ENCODE data around the gene KCND3.

The KCND3 gene

GRCh38 chr1:111887385-111887784 is 102.1 kb downstream of the KCND3 start:
- ChIA-PET CTCF (no interaction called here), POLR2A (no interaction called here)
- Histone ChIP-seq H3K9me3 (ENCODE audit: control extremely low read depth in 1 of 5, control insufficient read depth in 4 of 5, insufficient read depth in 2 of 5, low read depth in 1 of 5, low read length in 4 of 5) (no peaks in the 10 kb centered on the region), H3K36me3 (ENCODE audit: control insufficient read depth in 4 of 4, insufficient read depth in 4 of 4, low read length in 3 of 4) (no peaks in the 10 kb centered on the region), H3K4me3 (ENCODE audit: control insufficient read depth in 1 of 7, extremely low read depth in 1 of 7, insufficient read depth in 4 of 7, low read depth in 2 of 7, low read length in 6 of 7) (no peak overlapping the region), H3K27me3 (replicated peaks in 2 of 5; ENCODE audit: control insufficient read depth in 4 of 5, insufficient read depth in 5 of 5, low read length in 4 of 5) (peaks cover 0 to 30% (median 11%) of the 10 kb centered on the region in 5 experiments), H3K4me1 (ENCODE audit: control extremely low read depth in 1 of 4, control insufficient read depth in 4 of 4, insufficient read depth in 4 of 4, low read length in 3 of 4) (no peaks in the 10 kb centered on the region), H3K27ac (ENCODE audit: insufficient read depth in 1 of 2, low read depth in 1 of 2, low read length in 2 of 2, poor library complexity in 1 of 2, severe bottlenecking in 2 of 2) (no peak overlapping the region)
- DNase-seq = no peak
- 75% methylated on average over 3 of the region's 3 CpGs for WGBS (ENCODE audit: insufficient coverage)

GRCh38 chr1:111886741-111887140 is 102.7 kb downstream of the KCND3 start:
- ChIA-PET POLR2A (no interaction called here), CTCF (no interaction called here)
- Histone ChIP-seq H3K27ac (ENCODE audit: insufficient read depth in 1 of 2, low read depth in 1 of 2, low read length in 2 of 2, poor library complexity in 1 of 2, severe bottlenecking in 2 of 2) (no peak overlapping the region), H3K4me3 (ENCODE audit: control insufficient read depth in 1 of 7, extremely low read depth in 1 of 7, insufficient read depth in 4 of 7, low read depth in 2 of 7, low read length in 6 of 7) (no peak overlapping the region), H3K9me3 (ENCODE audit: control extremely low read depth in 1 of 5, control insufficient read depth in 4 of 5, insufficient read depth in 2 of 5, low read depth in 1 of 5, low read length in 4 of 5) (no peaks in the 10 kb centered on the region), H3K4me1 (ENCODE audit: control extremely low read depth in 1 of 4, control insufficient read depth in 4 of 4, insufficient read depth in 4 of 4, low read length in 3 of 4) (no peaks in the 10 kb centered on the region), H3K36me3 (ENCODE audit: control insufficient read depth in 4 of 4, insufficient read depth in 4 of 4, low read length in 3 of 4) (no peaks in the 10 kb centered on the region), H3K27me3 (replicated peaks in 2 of 5; ENCODE audit: control insufficient read depth in 4 of 5, insufficient read depth in 5 of 5, low read length in 4 of 5) (peaks cover 0 to 30% (median 11%) of the 10 kb centered on the region in 5 experiments)
- no peak for DNase-seq
- WGBS (ENCODE audit: insufficient coverage) = 100% methylated on average over 1 of the region's 2 CpGs

GRCh38 chr1:111884772-111885443 is 104.6 kb downstream of the KCND3 start:
- no CpG with 5 or more reads among the region's 8 CpGs for WGBS (ENCODE audit: insufficient coverage)
- ChIA-PET CTCF (no interaction called here), POLR2A (interaction anchor here (0.6 kb wide), 1 partner anchor 9 kb away, joined by 3 read pairs; no protein-coding TSS in a partner anchor)

GRCh38 chr1:111882986-111883560 is 106.4 kb downstream of the KCND3 start:
- POLR2A ChIA-PET = no interaction called here

More at GRCh38 chr1:111884772-111885443, 104.6 kb downstream of the KCND3 start:
- H3K36me3 ChIP-seq (ENCODE audit: control insufficient read depth in 4 of 4, insufficient read depth in 4 of 4, low read length in 3 of 4) = no peaks in the 10 kb centered on the region
- H3K4me1 ChIP-seq (ENCODE audit: control extremely low read depth in 1 of 4, control insufficient read depth in 4 of 4, insufficient read depth in 4 of 4, low read length in 3 of 4) = no peaks in the 10 kb centered on the region
- DNase-seq = peak in 1 of 3 donors; percentile 4
- peaks cover 0 to 36% (median 11%) of the 10 kb centered on the region in 5 experiments for H3K27me3 ChIP-seq (replicated peaks in 2 of 5; ENCODE audit: control insufficient read depth in 4 of 5, insufficient read depth in 5 of 5, low read length in 4 of 5)
- H3K27ac ChIP-seq (ENCODE audit: insufficient read depth in 1 of 2, low read depth in 1 of 2, low read length in 2 of 2, poor library complexity in 1 of 2, severe bottlenecking in 2 of 2) = no peak overlapping the region
- H3K4me3 ChIP-seq (ENCODE audit: control insufficient read depth in 1 of 7, extremely low read depth in 1 of 7, insufficient read depth in 4 of 7, low read depth in 2 of 7, low read length in 6 of 7) = no peak overlapping the region
- H3K9me3 ChIP-seq (ENCODE audit: control extremely low read depth in 1 of 5, control insufficient read depth in 4 of 5, insufficient read depth in 2 of 5, low read depth in 1 of 5, low read length in 4 of 5) = no peaks in the 10 kb centered on the region

GRCh38 chr1:111882559-111882958 is 106.9 kb downstream of the KCND3 start:
- H3K4me3 ChIP-seq (ENCODE audit: control insufficient read depth in 1 of 7, extremely low read depth in 1 of 7, insufficient read depth in 4 of 7, low read depth in 2 of 7, low read length in 6 of 7) = no peak overlapping the region
- no peak overlapping the region for H3K27ac ChIP-seq (ENCODE audit: insufficient read depth in 1 of 2, low read depth in 1 of 2, low read length in 2 of 2, poor library complexity in 1 of 2, severe bottlenecking in 2 of 2)
- no peaks in the 10 kb centered on the region for H3K4me1 ChIP-seq (ENCODE audit: control extremely low read depth in 1 of 4, control insufficient read depth in 4 of 4, insufficient read depth in 4 of 4, low read length in 3 of 4)
- WGBS (ENCODE audit: insufficient coverage) = 82% methylated on average over 3 of the region's 6 CpGs
- H3K36me3 ChIP-seq (ENCODE audit: control insufficient read depth in 4 of 4, insufficient read depth in 4 of 4, low read length in 3 of 4) = no peaks in the 10 kb centered on the region
- H3K27me3 ChIP-seq (replicated peaks in 2 of 5; ENCODE audit: control insufficient read depth in 4 of 5, insufficient read depth in 5 of 5, low read length in 4 of 5) = peaks cover 0 to 31% (median 11%) of the 10 kb centered on the region in 5 experiments
- no peaks in the 10 kb centered on the region for H3K9me3 ChIP-seq (ENCODE audit: control extremely low read depth in 1 of 5, control insufficient read depth in 4 of 5, insufficient read depth in 2 of 5, low read depth in 1 of 5, low read length in 4 of 5)
- no peak for DNase-seq
- ChIA-PET POLR2A (no interaction called here), CTCF (no interaction called here)

More at GRCh38 chr1:111882986-111883560, 106.4 kb downstream of the KCND3 start:
- Histone ChIP-seq H3K9me3 (ENCODE audit: control extremely low read depth in 1 of 5, control insufficient read depth in 4 of 5, insufficient read depth in 2 of 5, low read depth in 1 of 5, low read length in 4 of 5) (no peaks in the 10 kb centered on the region), H3K36me3 (ENCODE audit: control insufficient read depth in 4 of 4, insufficient read depth in 4 of 4, low read length in 3 of 4) (no peaks in the 10 kb centered on the region), H3K27me3 (replicated peaks in 2 of 5; ENCODE audit: control insufficient read depth in 4 of 5, insufficient read depth in 5 of 5, low read length in 4 of 5) (peaks cover 0 to 33% (median 11%) of the 10 kb centered on the region in 5 experiments), H3K27ac (ENCODE audit: insufficient read depth in 1 of 2, low read depth in 1 of 2, low read length in 2 of 2, poor library complexity in 1 of 2, severe bottlenecking in 2 of 2) (no peak overlapping the region), H3K4me1 (ENCODE audit: control extremely low read depth in 1 of 4, control insufficient read depth in 4 of 4, insufficient read depth in 4 of 4, low read length in 3 of 4) (no peaks in the 10 kb centered on the region), H3K4me3 (ENCODE audit: control insufficient read depth in 1 of 7, extremely low read depth in 1 of 7, insufficient read depth in 4 of 7, low read depth in 2 of 7, low read length in 6 of 7) (no peak overlapping the region)
- 87% methylated on average over 9 of the region's 10 CpGs for WGBS (ENCODE audit: insufficient coverage)
- no peak for DNase-seq
- CTCF ChIA-PET = no interaction called here

- Histone ChIP-seq H3K4me1 (ENCODE audit: control extremely low read depth in 1 of 4, control insufficient read depth in 4 of 4, insufficient read depth in 4 of 4, low read length in 3 of 4) (no peaks in the 10 kb centered on the region), H3K27me3 (replicated peaks in 2 of 5; ENCODE audit: control insufficient read depth in 4 of 5, insufficient read depth in 5 of 5, low read length in 4 of 5) (peaks cover 0 to 32% (median 7%) of the 10 kb centered on the region in 5 experiments), H3K9me3 (ENCODE audit: control extremely low read depth in 1 of 5, control insufficient read depth in 4 of 5, insufficient read depth in 2 of 5, low read depth in 1 of 5, low read length in 4 of 5) (no peaks in the 10 kb centered on the region), H3K36me3 (ENCODE audit: control insufficient read depth in 4 of 4, insufficient read depth in 4 of 4, low read length in 3 of 4) (no peaks in the 10 kb centered on the region), H3K27ac (ENCODE audit: insufficient read depth in 1 of 2, low read depth in 1 of 2, low read length in 2 of 2, poor library complexity in 1 of 2, severe bottlenecking in 2 of 2) (no peak overlapping the region), H3K4me3 (ENCODE audit: control insufficient read depth in 1 of 7, extremely low read depth in 1 of 7, insufficient read depth in 4 of 7, low read depth in 2 of 7, low read length in 6 of 7) (no peak overlapping the region)
- 64% methylated on average over 16 of the region's 17 CpGs for WGBS (ENCODE audit: insufficient coverage)
- DNase-seq = no peak
- ChIA-PET CTCF (interaction anchor here (1.5 kb wide), 1 partner anchor 12 kb away, joined by 4 read pairs; no protein-coding TSS in a partner anchor), POLR2A (interaction anchor here (0.6 kb wide), 1 partner anchor 73 kb away, joined by 4 read pairs; no protein-coding TSS in a partner anchor)
Observed at GRCh38 chr1:111880881-111881837, 108.3 kb downstream of the KCND3 start.

Measured in common myeloid progenitor, CD34-positive (primary cell).